Neural crest cell (in vitro differentiated cells): Measurements from ENCODE around the gene PPP2R2C. TPM values are rescaled to one million over a fixed set of nuclear protein-coding genes. Genes with fewer than 3 reads are reported as not detected.

ENCODE experiments used
- DNase-seq: peaks from one replicate; pipeline ENCODE4 v3.0.0; 2021; ENCODE audit warnings: low read depth, mixed read lengths, low spot score
- H3K27ac Mint-ChIP-seq: one replicate; pipeline ENCODE4 v1.8.0; 2021; ENCODE audit warnings: mild to moderate bottlenecking, mixed read lengths; ENCODE audit not compliant: unreplicated experiment
- H3K27me3 Mint-ChIP-seq: 2 replicates; pipeline ENCODE4 v1.8.0; 2021; ENCODE audit warnings: low read depth, mild to moderate bottlenecking, mixed read lengths
- H3K36me3 Mint-ChIP-seq: 2 replicates; pipeline ENCODE4 v1.8.0; 2021; ENCODE audit warnings: low read depth, mild to moderate bottlenecking, mixed read lengths
- H3K4me1 Mint-ChIP-seq: 2 replicates; pipeline ENCODE4 v1.8.0; 2021; ENCODE audit warnings: mixed read lengths
- H3K4me3 Mint-ChIP-seq: one replicate; pipeline ENCODE4 v1.8.0; 2021; ENCODE audit warnings: mild to moderate bottlenecking, mixed read lengths
- H3K9me3 Mint-ChIP-seq: 2 replicates; pipeline ENCODE4 v1.8.0; 2021; ENCODE audit warnings: mixed read lengths
- total RNA-seq: library from RNA; stranded (reverse); gene quantifications from 2 replicates; pipeline ENCODE4 v1.2.1, GENCODE V29; 2021
- TF ChIP-seq, protein P1 (sequence below): fragments of 200-600 bp; sonication (generic); conservative IDR thresholded peaks from 2 replicates; pipeline ENCODE4 v1.5.0; 2021; ENCODE audit warnings: antibody characterized with exemption, mild to moderate bottlenecking

PPP2R2C gene
- total RNA-seq, 1 donor from 2014 or later = 0.35 TPM

DNA sequence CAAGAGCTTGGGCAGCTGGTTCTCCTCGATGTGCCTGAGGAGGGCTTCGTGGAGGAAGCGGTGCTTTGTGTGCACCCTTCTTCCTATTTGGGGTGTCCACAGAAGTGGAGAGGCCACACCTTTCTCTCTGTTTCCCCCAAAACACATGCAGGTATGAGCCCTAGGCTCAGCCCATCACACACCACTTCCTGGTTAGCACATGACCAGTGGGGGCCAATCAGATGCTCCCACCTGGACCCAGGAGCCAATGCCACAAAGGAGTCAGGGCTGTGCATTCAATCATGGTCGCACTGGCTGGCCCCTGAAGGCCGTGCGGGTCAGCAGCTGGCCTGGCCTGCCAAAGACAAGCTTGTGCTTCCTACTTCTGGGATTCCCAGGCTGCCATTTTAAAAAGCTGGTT, 51.4 kb downstream of the PPP2R2C start:
- H3K4me3 Mint-ChIP-seq = no peak overlapping the region
- no peaks in the 10 kb centered on the region for H3K4me1 Mint-ChIP-seq
- no peaks in the 10 kb centered on the region for H3K36me3 Mint-ChIP-seq
- peaks cover 21% of the 10 kb centered on the region for H3K27me3 Mint-ChIP-seq
- TF ChIP-seq, protein P1, sequence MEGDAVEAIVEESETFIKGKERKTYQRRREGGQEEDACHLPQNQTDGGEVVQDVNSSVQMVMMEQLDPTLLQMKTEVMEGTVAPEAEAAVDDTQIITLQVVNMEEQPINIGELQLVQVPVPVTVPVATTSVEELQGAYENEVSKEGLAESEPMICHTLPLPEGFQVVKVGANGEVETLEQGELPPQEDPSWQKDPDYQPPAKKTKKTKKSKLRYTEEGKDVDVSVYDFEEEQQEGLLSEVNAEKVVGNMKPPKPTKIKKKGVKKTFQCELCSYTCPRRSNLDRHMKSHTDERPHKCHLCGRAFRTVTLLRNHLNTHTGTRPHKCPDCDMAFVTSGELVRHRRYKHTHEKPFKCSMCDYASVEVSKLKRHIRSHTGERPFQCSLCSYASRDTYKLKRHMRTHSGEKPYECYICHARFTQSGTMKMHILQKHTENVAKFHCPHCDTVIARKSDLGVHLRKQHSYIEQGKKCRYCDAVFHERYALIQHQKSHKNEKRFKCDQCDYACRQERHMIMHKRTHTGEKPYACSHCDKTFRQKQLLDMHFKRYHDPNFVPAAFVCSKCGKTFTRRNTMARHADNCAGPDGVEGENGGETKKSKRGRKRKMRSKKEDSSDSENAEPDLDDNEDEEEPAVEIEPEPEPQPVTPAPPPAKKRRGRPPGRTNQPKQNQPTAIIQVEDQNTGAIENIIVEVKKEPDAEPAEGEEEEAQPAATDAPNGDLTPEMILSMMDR = no peak
- no peak overlapping the region for H3K27ac Mint-ChIP-seq
- no peak for DNase-seq
- no peaks in the 10 kb centered on the region for H3K9me3 Mint-ChIP-seq

DNA sequence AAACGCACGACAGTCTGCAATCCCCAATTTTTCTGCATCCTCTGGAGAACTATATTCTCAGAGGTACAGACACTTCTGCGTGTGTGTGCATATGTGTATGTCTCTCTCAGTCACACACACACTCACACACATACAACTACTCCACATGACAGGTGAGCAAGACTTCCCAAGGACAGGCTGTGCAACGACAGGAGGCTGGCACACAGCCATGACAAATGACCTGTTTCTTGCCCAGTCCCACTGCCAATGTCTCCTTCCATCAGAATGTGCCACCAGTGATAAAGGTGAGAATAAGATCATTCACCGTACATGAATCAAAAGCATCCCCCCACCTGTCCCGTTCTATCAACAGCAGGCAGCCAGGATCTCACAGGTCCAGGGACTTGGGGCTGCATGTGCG, 52.4 kb downstream of the PPP2R2C start:
- peaks cover 4% of the 10 kb centered on the region for H3K4me1 Mint-ChIP-seq
- H3K9me3 Mint-ChIP-seq = no peaks in the 10 kb centered on the region
- DNase-seq = no peak
- H3K27me3 Mint-ChIP-seq = peaks cover 16% of the 10 kb centered on the region
- no peak overlapping the region for H3K27ac Mint-ChIP-seq
- TF ChIP-seq, protein P1 = no peak
- H3K4me3 Mint-ChIP-seq = no peak overlapping the region
- H3K36me3 Mint-ChIP-seq = no peaks in the 10 kb centered on the region

- Mint-ChIP-seq H3K4me1 (peaks cover 7% of the 10 kb centered on the region), H3K27me3 (peaks cover 11% of the 10 kb centered on the region), H3K27ac (no peak overlapping the region), H3K9me3 (no peaks in the 10 kb centered on the region), H3K4me3 (no peak overlapping the region), H3K36me3 (no peaks in the 10 kb centered on the region)
- DNase-seq = no peak
- TF ChIP-seq, protein P1 = no peak
Measured at GRCh38 chr4:6419452-6420028, 52.9 kb downstream of the PPP2R2C start.

GRCh38 chr4:6418193-6418755, 54.1 kb downstream of the PPP2R2C start:
- H3K9me3 Mint-ChIP-seq = no peaks in the 10 kb centered on the region
- peaks cover 11% of the 10 kb centered on the region for H3K4me1 Mint-ChIP-seq
- DNase-seq = no peak
- H3K36me3 Mint-ChIP-seq = no peaks in the 10 kb centered on the region
- TF ChIP-seq, protein P1 = no peak
- H3K27me3 Mint-ChIP-seq = peaks cover 6% of the 10 kb centered on the region
- no peak overlapping the region for H3K27ac Mint-ChIP-seq
- no peak overlapping the region for H3K4me3 Mint-ChIP-seq

GRCh38 chr4:6417516-6418050, 54.8 kb downstream of the PPP2R2C start:
- DNase-seq = no peak
- peaks cover 11% of the 10 kb centered on the region for H3K4me1 Mint-ChIP-seq

More at GRCh38 chr4:6417516-6418050, 54.8 kb downstream of the PPP2R2C start:
- TF ChIP-seq, protein P1 = no peak
- H3K9me3 Mint-ChIP-seq = no peaks in the 10 kb centered on the region
- H3K27ac Mint-ChIP-seq = no peak overlapping the region
- H3K27me3 Mint-ChIP-seq = peaks cover 3% of the 10 kb centered on the region
- no peaks in the 10 kb centered on the region for H3K36me3 Mint-ChIP-seq
- H3K4me3 Mint-ChIP-seq = no peak overlapping the region
